ENCODE results near the gene DYDC1. TPM values are rescaled to one million over a fixed set of nuclear protein-coding genes. Genes with fewer than 3 reads are reported as not detected.
"Not testable (repeated sequence)": the region's sequence is repeated elsewhere in the genome, so short reads cannot be mapped to it uniquely, and the experiment has no call there.

The DYDC1 gene
- polyA plus RNA-seq, 3 donors = not detected

DNA sequence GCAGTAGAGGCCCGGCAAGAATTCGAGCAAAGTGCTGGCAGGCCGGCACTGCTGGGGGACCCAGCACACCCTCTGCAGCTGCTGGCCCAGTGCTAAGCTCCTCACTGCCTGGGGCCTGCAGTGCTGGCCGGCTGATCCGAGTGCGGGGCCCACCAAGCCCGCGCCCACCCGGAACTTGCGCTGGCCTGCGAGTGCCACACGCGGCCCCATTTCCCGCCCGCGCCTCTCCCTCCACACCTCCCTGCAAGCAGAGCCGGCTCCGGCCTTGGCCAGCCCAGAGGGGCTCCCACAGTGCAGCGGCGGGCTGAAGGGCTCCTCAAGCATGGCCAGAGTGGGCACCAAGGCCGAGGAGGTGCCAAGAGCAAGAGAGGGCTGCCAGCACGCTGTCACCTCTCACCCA, 3.1 kb upstream of the DYDC1 start:
- Histone ChIP-seq H3K9me3 (replicated peaks in 1 of 2; ENCODE audit: control insufficient read depth in 1 of 2, insufficient read depth in 1 of 2, low read length in 2 of 2) (no peaks in the 10 kb centered on the region), H3K27me3 (ENCODE audit: control insufficient read depth in 2 of 2, insufficient read depth in 2 of 2, low read length in 2 of 2) (peaks cover 9 to 26% of the 10 kb centered on the region in 2 donors), H2AFZ (ENCODE audit: insufficient read depth, low read depth, low read length, poor library complexity, severe bottlenecking) (no peak overlapping the region), H3K79me2 (ENCODE audit: insufficient read depth, low read length) (no peaks in the 10 kb centered on the region), H3K36me3 (replicated peaks in 1 of 2; ENCODE audit: control insufficient read depth in 1 of 2, insufficient read depth in 2 of 2, low read length in 2 of 2) (no peaks in the 10 kb centered on the region), H4K20me1 (ENCODE audit: insufficient read depth, low read length) (no peaks in the 10 kb centered on the region), H3K4me1 (ENCODE audit: control insufficient read depth in 1 of 2, insufficient read depth in 2 of 2, low read length in 2 of 2) (peaks cover 13 to 15% of the 10 kb centered on the region in 2 donors), H3K4me3 (replicated peaks in 1 of 3; ENCODE audit: low read depth in 2 of 3, low read length in 3 of 3) (no peak overlapping the region), H3K27ac (ENCODE audit: low read depth in 1 of 2, low read length in 2 of 2) (no peak overlapping the region), H3K9ac (ENCODE audit: insufficient read depth, low read length, poor library complexity, severe bottlenecking) (no peak overlapping the region), H3K4me2 (replicated peaks; ENCODE audit: extremely low read depth, low read length, poor library complexity, severe bottlenecking) (no peak overlapping the region)
- WGBS (ENCODE audit: insufficient coverage) = 98% methylated on average over 19 of the region's 22 CpGs
- DNase-seq = no peak
- intact Hi-C loops (cut with micrococcal nuclease) = no loop called here
- peaks cover 16% of the 10 kb centered on the region for H3K4me1 Mint-ChIP-seq
- TF ChIP-seq, protein P1, sequence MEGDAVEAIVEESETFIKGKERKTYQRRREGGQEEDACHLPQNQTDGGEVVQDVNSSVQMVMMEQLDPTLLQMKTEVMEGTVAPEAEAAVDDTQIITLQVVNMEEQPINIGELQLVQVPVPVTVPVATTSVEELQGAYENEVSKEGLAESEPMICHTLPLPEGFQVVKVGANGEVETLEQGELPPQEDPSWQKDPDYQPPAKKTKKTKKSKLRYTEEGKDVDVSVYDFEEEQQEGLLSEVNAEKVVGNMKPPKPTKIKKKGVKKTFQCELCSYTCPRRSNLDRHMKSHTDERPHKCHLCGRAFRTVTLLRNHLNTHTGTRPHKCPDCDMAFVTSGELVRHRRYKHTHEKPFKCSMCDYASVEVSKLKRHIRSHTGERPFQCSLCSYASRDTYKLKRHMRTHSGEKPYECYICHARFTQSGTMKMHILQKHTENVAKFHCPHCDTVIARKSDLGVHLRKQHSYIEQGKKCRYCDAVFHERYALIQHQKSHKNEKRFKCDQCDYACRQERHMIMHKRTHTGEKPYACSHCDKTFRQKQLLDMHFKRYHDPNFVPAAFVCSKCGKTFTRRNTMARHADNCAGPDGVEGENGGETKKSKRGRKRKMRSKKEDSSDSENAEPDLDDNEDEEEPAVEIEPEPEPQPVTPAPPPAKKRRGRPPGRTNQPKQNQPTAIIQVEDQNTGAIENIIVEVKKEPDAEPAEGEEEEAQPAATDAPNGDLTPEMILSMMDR (IDR thresholded peaks at IDR 0.05) = no peak
- H3K27me3 Mint-ChIP-seq (ENCODE audit: low read depth in 3 of 3) = peaks cover 25 to 32% (median 29%) of the 10 kb centered on the region in 3 donors
- peaks cover 0 to 17% (median 2%) of the 10 kb centered on the region in 7 donors for H3K9me3 Mint-ChIP-seq
- H3K36me3 Mint-ChIP-seq = no peaks in the 10 kb centered on the region
- H3K27ac Mint-ChIP-seq = no peak overlapping the region
- no peak overlapping the region for H3K4me3 Mint-ChIP-seq

DNA sequence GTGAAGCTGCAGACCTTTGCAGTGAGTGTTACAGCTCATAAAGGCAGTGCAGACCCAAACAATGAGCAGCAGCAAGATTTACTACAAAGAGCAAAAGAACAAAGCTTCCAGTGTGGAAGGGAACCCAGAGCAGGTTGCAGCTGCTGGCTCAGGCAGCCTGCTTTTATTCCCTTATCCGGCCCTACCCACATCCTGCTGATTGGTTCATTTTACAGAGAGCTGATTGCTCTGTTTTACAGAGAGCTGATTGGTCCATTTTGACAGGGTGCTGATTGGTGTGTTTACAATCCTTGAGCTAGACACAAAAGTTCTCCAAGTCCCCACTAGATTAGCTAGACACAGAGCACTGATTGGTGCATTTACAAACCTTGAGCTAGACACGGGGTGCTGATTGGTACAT, 2.4 kb upstream of the DYDC1 start:
- H3K27ac ChIP-seq (ENCODE audit: low read depth in 1 of 2, low read length in 2 of 2); H3K9ac ChIP-seq (ENCODE audit: insufficient read depth, low read length, poor library complexity, severe bottlenecking); H2AFZ ChIP-seq (ENCODE audit: insufficient read depth, low read depth, low read length, poor library complexity, severe bottlenecking); H3K4me3 ChIP-seq (replicated peaks in 1 of 3; ENCODE audit: low read depth in 2 of 3, low read length in 3 of 3); H3K4me3 Mint-ChIP-seq; DNase-seq; intact Hi-C loops (cut with micrococcal nuclease); H4K20me1 ChIP-seq (ENCODE audit: insufficient read depth, low read length); H3K36me3 ChIP-seq (replicated peaks in 1 of 2; ENCODE audit: control insufficient read depth in 1 of 2, insufficient read depth in 2 of 2, low read length in 2 of 2); H3K9me3 ChIP-seq (replicated peaks in 1 of 2; ENCODE audit: control insufficient read depth in 1 of 2, insufficient read depth in 1 of 2, low read length in 2 of 2); H3K4me2 ChIP-seq (replicated peaks; ENCODE audit: extremely low read depth, low read length, poor library complexity, severe bottlenecking); H3K79me2 ChIP-seq (ENCODE audit: insufficient read depth, low read length); H3K36me3 Mint-ChIP-seq; H3K27ac Mint-ChIP-seq: not testable (repeated sequence)
- peaks cover 9 to 26% of the 10 kb centered on the region in 2 donors for H3K27me3 ChIP-seq (ENCODE audit: control insufficient read depth in 2 of 2, insufficient read depth in 2 of 2, low read length in 2 of 2)
- H3K4me1 ChIP-seq (ENCODE audit: control insufficient read depth in 1 of 2, insufficient read depth in 2 of 2, low read length in 2 of 2) = peaks cover 13 to 15% of the 10 kb centered on the region in 2 donors
- no CpG with 5 or more reads among the region's 2 CpGs for WGBS (ENCODE audit: insufficient coverage)
- Mint-ChIP-seq H3K9me3 (peaks cover 0 to 17% (median 2%) of the 10 kb centered on the region in 7 donors), H3K4me1 (peaks cover 16% of the 10 kb centered on the region), H3K27me3 (ENCODE audit: low read depth in 3 of 3) (peaks cover 27 to 33% (median 31%) of the 10 kb centered on the region in 3 donors)
